SK-N-SH (cell line): Measurements from ENCODE around the gene ADAD2.

ENCODE experiments used
- CTCF ChIP-seq: fragments of 200-600 bp; sonication (generic); IDR thresholded peaks from 2 replicates; pipeline ENCODE4 v1.6.1; 2017; ENCODE audit warnings: antibody characterized with exemption, mild to moderate bottlenecking, moderate library complexity
- PBX3 ChIP-seq: IDR thresholded peaks from 2 replicates; pipeline ENCODE4; 2012
- RAD21 ChIP-seq: IDR thresholded peaks from 2 replicates; pipeline ENCODE4 v1.6.1; 2012; ENCODE audit warnings: mild to moderate bottlenecking, low read length
- REST ChIP-seq: IDR thresholded peaks from 2 replicates; pipeline ENCODE4 v1.6.1; 2012; ENCODE audit warnings: mild to moderate bottlenecking, low read depth, low read length, moderate library complexity
- RXRA ChIP-seq: IDR thresholded peaks from 2 replicates; pipeline ENCODE4 v1.4.0; 2012; ENCODE audit warnings: low read depth, mild to moderate bottlenecking, borderline replicate concordance
- SIN3A ChIP-seq: IDR thresholded peaks from 2 replicates; pipeline ENCODE4 v1.6.1; 2012; ENCODE audit warnings: low read depth, mild to moderate bottlenecking, low read length, moderate library complexity, borderline replicate concordance

GRCh38 chr16:84177741-84178073, 13.2 kb upstream of the ADAD2 start:
- TF ChIP-seq RAD21: no peak
- TF ChIP-seq SIN3A: no peak
- TF ChIP-seq REST: no peak
- TF ChIP-seq PBX3: no peak
- TF ChIP-seq RXRA: no peak
- no peak for TF ChIP-seq CTCF
